Activated T-cell treated with anti-CD3 and anti-CD28 coated beads for 48 hours (primary cell): ENCODE results near the gene FMO2.
"Not testable (repeated sequence)": the region's sequence is repeated elsewhere in the genome, so short reads cannot be mapped to it uniquely, and the experiment has no call there.

Experiments
- DNase-seq: peaks from one replicate; pipeline ENCODE4 v3.0.0-alpha.2; 2020; ENCODE audit warnings: low read depth

Gene FMO2

DNA sequence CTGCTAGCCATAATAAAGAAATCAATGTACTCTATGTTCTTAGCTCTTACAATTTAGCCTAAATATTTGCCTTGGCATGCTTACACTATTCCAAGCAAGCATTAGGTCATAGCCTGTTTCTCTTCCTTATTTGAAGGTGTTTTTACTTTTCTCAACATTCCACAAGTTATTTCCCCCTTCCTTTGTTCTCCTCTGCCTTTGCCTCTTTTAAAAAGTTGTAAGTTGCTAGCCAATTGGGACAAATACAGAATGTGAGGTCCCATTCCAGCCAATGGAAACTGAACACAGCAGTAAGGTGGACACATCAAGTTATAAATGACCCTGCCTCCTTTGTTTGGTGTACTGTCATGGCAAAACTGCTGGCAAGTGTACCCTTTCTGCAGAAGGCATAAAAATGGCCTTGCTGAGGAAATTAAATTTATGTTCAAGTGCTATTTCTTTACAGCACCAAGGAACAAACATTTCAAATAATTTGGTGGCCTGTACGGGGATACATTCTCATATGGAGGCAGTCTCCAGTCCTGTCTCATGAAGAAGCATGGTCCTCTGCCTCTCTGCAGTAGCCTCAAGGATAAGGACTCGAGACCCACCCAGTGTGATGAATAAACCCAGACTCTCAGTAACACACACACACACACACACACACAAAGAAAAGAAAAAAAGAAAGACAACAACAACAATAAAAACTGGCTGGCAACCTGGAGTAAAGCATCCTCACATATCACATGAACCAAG is 34.4 kb downstream of the FMO2 start:
- DNase-seq, result no peak

DNA sequence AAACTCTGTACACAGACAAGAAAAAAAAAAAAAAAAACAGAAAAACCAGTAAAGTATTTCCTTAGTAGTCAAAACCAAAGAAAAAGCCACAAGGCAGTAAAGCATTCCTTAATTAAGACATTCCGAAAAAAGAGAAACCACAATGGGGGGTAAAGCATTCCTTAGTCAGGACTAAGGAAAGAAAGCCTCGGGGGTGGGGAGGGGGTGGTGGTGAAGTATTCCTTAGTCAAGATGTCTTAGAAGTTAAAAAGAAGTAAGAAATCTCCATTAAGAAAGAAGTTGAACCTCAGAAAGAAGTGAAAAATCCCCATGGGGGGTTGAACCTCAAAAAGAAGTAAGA is 35.0 kb downstream of the FMO2 start:
- no peak for DNase-seq

DNA sequence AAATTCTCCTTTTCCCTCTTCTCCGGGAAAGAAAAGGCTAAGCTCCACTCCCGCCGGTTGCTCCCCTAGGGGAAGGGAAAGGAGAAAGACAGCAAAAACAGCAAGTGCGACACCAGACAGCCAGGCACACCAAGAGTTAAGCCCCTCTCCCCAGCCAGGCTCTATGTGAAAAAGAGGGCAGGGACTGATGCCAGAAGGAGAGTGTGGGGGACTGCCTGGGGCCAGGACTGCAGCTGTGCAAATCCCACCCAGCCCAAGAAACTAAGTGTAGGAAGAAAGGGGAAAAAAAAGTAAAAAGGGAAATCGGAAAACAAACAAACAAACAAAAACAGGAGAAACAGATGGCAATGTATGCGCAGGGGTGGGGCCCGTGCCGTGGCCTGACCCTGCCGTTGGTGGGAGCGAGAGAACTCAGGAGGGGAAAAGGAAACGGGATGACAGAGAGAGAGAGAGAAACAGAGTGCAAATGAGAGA is 35.5 kb downstream of the FMO2 start:
- no peak for DNase-seq

DNA sequence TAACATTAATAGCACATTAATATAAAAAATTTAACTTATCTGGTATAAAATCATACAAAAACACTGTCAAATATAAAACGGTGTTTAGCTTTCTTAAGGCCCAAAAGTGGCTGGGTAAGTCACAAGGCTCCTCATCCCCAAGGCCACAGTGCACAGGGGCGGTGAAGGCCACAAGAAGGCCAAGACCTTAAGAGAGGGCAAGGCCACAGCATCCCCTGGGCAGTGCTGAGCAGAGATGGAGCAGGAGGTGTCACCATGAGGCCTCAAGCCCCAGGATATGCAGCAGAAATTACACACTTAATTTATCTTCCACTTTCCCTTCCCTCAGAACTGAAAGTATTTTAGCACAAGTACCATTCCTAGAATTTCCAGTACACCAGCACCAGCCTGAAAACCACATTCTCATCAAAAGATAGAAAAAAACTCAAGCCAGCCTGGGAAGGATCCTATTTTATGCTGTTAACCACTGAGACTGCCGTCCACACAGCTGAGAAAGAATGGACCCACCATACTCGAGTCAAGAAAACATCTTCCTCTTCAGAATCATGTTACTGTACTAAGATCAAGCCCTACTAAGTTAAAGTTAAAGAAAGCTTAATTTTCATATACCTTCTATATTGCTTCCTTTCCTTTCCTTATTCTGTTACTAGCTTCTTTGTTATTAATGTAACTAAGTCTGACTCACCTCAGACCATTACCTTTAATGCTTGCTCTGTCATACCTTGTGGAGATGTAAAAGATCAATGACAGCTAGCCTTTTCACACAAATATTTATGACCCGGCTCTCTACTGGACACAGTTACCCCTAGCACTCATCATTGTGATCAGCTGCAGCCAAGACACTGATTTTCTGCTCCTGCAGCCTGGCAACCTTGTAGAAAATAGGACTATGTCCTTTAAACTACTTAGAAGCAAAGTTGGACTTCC is 36.8 kb downstream of the FMO2 start:
- no peak for DNase-seq

DNA sequence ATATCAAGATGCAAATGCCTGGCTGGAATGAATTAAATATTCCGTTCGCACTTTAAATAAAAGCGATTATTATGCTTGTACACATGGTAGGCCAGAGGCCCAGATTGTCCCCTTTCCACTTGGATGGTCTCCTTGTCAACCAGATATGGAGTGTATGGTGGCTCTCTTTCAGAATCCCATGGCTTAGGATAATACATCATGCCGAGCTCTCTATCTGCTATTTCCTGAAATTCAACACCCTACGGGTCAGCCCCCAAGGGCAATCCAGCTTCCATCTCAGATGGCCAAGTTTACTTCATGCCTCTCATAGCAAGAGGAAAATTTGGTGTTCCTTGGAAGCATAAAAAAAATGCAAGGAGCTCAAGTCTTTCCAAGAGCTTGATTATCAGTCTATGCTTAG is 37.8 kb downstream of the FMO2 start:
- no peak for DNase-seq

DNA sequence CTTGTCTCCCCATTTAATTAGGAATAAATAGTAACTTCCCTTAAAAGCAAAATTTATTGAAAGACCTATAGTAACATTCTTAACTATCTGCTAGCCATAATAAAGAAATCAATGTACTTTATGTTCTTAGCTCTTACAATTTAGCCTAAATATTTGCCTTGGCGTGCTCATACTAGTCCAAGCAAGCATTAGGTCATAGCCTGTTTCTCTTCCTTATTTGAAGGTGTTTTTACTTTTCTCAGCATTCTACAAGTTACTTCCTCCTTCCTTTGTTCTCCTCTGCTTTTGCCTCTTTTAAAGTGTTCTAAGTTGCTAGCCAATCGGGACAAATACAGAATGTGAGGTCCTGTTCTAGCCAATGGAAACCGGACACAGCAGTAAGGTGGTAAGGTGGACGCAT is 39.2 kb downstream of the FMO2 start:
- not testable (repeated sequence) for DNase-seq

DNA sequence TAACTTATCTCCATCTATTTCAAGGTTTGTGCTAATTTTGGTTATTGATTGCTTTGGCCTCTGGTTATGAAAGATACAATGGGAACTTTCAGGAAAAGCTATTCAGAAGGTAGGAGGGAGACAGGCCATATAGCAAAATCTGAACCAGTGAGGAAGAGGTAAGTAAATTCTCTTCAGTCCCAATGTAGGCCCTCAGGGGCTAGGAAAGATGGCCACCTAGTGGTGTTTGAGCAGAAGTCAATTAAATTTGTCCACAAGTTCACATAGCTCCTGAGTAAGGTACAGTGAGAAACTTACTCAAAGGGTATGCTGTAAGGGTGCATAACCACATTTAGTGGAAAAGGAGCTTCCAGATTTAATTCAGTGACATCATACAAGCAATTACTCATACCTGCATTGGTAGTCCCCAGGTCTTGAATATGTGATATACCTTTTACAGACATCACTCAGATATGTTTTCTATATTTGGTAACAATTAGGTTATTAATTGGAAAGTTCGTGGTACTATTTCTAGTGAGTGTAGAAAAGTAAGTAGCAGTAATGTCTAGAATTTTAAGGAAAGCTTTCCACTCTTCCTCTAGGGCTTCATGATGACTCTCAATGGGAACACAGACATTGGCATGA is 41.8 kb downstream of the FMO2 start:
- no peak for DNase-seq

DNA sequence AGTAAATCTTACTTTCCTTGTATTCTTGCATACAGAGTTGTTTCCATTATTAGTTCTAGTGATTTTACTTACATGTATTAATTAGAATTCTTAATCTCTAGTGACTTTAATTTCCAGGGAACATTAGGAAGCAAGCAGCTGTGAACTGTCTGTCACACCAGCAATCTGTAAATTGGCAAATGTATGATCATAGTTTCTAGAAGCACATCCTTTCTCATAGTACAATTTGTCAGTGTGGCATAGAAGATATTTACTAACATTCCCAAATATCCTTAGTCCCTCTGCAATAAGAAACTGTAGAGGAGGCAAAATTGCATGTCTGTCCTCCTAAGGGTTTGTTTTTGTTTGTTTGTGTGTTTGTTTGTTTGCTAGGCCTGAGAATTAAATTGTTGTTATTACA is 46.2 kb downstream of the FMO2 start:
- DNase-seq, result no peak

DNA sequence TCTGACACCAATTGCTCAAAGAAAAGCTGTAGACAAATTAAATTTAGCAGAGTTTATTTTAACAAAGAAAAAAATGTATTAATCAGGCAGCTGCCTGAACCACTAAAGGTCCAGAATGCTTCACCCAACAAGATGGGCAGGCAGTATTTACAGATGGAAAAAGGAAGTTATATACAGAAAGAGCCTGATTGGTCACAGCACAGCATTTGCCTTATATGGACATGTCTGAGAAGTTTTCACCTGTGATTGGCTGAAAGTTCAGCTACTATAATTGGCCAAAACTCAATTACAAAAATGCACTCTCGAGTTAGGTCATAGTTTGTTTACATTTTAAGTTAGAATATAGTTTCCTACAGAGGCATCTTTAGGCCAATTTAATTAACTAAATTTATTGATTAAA is 48.1 kb downstream of the FMO2 start:
- no peak for DNase-seq

DNA sequence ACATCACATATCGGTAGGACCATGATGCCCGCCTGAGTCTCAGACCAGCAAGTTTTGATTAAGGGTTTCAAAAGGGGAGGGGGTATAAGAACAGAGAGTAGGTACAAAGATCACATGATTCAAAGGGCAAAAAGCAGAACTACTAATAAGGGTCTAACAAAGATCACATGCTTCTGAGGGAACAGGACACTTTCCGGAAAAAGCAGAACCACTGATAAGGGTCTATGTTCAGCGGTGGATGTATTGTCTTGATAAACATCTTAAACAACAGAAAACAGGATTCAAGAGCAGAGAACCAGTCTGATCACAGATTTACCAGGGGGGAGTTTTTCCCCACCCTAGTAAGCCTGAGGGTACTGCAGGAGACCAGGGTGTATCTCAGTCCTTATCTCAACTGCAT is 51.1 kb downstream of the FMO2 start:
- not testable (repeated sequence) for DNase-seq

DNA sequence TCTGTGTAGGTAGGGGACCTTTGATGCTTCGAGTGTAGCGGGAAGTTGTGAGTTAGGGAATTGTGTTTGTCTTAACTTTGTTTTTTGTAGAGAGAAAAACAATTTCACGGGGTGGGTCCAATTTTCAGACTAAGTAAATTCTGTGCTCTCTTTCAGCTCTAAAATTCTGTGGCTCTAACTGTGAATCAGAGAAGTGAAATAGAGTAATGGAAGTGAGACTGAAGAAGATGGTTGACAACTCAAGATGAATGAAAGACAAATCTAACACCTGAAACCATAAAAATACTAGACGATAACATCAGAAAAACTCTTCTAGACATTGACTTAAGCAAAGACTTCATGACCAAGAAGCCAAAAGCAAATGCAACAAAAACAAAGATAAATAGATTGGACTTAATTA is 58.8 kb downstream of the FMO2 start:
- DNase-seq, result no peak

DNA sequence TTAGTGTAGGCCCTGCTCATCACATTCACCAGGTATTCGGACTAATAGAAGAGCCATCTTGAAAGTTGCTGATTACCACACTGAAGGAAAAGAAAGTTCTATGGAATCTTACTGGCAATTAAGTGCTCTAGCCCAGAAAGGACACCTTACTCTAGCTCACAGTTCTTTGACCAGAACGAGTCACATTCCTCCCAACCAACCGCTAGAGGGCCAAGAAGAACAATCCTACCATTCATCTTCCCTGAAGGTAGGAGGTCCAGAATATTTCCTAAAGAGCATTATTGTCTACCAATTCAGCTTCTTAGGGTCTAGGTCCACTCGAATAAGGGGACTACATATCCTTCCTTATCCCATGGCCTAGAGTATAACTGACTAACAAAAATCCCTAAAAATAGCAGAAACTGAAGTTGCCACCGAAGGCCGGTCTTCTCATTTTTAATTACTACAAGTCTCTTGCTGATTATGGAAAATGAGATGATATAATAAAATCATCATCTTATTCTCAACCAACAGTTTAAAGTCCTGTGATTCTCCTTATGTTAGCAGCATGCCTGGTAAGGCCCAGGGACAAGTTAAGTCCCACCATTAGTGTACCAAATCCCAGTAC is 60.5 kb downstream of the FMO2 start:
- DNase-seq, result no peak

DNA sequence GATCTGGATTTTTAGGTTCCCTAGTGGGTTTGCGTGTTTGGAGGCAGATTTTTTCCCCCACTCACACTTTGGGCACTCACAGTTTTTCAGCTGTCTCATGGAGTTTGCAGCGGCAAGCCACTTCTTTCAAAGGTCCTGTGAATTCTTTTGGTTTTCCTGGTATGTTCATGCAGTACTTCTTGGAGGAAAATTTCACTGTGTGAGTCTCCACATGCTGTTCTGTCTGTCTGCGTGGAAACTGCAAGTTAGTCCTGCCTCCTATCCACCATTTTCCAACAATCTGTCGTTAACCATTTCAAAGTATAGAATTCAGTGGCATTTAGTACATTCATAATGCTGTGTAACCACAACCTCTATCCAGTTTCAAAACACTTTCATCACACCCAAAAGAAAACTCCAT is 62.4 kb downstream of the FMO2 start:
- DNase-seq, result no peak

DNA sequence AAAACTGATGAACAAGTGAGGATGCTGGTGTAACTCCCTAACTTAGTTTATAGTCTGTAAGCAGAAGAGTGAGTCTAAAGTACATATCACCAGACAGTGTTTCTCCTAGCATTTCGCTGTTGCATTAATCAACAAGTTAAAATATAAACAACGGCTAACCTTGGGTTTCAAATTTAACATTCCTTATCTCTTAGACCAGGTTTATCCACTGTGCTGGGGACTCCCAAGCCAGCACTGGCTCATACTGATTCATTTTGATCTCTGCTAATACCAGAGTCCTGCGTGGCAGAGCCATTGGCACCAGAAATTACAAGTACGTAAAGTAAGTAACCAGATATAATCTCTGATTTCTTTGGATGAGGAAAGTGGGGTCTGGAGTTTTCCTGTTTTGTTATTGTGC is 63.2 kb downstream of the FMO2 start, which contains the start of gene FMO1:
Gene FMO1, plus strand, starts transcription at position 193 of the 400 bp plus-strand sequence. CDS start 9,594 bp downstream, outside the sequence.
- no peak for DNase-seq

DNA sequence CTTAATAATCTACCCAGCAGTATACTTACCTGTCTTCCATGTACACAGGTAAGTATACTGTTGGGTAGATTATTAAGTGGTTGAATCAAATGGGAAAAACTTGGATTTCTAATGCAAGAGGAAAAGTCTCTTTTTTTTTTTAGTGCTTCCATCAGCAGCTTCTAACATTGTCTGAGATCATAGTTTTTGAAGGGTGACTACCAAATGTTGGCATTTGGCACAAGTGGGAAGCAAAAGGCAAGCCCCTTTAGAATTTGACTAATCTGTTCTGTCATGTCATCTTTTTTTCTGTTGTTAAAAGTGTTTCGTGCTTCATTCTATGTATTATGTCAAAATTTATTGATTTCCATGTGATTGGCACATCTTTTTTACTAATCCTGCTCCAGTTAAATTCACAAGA is 63.7 kb downstream of the FMO2 start:
- no peak for DNase-seq

DNA sequence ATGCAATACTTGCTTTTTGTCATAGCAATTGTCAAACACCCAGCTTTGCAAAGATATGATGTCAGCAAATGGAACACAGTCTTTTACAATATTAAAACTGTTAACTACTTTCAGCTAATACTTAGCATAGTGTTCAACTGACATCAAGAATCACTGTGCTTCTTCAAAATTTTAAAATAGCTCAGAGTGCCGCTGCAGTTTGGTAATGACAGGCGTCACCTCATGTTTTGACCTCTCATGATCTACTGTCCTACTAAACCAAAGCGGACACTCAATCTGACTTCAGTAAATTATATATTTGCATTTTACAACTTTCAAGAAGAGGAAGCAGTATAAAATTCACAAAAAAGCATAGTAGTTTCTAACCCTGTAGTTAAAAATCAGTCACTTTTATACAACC is 65.2 kb downstream of the FMO2 start:
- no peak for DNase-seq

DNA sequence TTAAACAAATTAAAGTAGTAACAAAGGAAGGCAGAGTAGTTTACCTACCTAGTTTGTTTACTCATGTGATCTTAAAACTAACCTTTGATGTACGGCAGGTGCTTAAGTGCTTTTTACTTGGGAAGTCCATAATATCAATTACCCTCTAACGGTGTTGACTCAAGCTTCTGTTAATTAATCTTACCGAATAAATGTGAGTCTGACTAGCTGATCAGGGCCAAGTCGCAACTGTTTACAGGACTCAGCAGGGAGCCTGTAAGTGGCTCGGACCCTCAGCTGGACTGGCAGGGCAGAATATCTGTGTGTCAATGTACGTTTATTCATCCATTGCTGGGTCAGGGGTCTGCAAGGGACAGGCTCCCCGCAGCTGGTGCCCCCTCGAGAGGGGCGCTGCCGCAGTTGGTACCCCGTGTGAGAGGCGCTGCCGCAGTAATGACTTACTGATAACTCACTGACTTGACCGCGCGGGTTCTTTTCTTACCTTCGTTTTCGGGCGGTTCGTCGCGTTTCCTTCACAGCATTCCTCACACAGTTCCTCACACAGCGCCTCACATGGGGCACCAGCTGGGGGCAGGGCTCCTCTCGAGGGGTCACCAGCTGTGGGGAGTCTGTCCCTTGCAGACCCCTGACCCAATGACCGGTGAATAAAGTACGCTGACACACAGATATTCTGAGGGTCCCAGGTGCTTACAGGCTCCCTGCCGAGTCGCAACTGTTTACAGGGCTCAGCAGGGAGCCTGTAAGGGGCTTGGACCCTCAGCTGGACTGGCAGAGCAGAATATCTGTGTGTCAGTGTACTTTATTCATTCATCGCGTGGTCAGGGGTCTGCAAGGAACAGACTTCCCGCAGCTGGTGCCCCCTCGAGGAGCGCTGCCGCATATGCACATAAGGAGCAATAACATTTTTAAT is 66.2 kb downstream of the FMO2 start:
- peak; percentile 10 for DNase-seq

DNA sequence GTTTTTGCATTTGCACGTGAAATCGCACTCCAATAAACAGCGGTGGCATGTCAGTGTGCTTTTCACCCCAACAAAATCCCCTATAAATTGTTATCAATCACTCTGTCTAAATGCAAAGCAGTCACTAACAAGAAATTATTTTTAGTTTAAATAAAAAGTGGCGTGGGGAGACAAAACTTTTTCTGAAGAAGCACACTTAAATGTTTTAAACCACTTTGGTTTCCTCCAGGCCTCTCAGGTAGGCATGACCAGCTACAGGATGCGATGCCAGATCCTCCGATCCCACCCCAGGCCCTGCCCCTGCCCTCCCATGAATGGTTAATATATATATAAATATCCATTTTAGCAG is 66.8 kb downstream of the FMO2 start:
- DNase-seq, result no peak

DNA sequence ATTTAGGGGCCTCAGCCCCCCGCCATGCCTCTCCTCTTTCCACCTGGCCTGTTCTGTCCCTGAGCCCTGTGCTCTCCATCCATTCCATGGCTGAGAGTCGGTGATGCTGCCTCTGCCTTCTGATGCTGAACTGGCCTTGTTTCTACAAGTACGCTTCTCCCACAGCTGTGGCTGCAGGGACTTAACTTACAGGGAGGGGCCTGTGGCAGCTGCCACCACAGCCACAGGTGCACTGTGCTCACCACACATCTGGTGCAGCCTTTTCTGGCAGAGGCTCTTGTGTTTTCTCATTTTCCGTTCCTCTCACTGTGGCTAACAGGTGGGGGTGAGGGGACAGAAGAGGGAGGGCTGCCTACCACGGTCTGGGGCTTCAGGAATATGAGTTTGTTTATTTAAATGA is 67.4 kb downstream of the FMO2 start:
- no peak for DNase-seq

DNA sequence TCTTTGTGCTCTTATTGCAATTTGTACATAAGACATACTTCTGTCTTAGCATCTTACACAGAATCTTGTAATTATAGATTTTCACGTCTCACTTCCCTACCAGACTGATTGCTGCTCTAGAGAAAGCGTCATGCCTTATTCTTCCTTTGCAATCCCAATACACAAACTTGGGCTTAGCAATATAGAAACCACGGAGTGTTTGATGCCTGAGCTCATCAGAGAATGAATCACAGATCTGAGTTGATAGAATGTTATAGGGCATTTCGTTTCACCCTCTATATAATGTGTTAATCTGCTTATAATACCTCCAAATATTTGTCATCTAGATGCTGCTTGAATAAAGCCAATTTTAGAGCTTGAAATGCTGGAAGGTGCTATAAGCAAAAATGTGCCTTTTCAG is 69.8 kb downstream of the FMO2 start:
- DNase-seq, result no peak

DNA sequence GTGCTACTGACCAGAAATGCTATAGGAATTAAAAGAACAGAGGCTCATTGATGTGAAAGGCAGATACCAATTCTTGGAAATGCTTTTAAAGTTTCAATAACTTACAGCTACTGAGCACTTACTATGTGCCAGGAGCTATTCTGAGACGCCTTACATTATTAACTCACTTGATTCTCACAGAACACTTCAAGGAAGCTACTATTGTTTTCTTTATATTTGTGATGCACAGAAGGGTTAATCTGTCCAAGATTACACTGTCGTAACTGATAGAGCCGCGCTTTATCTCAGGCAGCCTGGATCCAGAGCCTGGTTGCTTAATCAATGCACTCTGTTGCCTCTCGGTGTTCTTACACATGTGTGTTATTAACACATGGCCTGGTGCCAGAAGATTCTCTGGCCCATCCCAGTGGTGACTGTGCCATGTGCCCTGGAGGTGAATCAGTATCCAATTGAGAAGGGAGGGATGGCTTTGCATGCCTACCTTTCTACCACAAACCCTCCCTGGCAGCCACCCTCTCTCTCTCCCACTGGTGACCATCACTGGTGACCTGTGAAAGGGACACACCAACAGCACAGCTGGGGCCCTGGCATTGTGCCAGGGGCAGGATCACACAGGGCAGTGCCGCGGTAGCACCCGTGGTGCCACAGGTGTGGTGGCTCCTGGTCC is 72.0 kb downstream of the FMO2 start:
- DNase-seq, result no peak
